Ovary (tissue), 9 donors: Measurements from ENCODE around the gene DCTN1. TPM values are rescaled to one million over a fixed set of nuclear protein-coding genes. Genes with fewer than 3 reads are reported as not detected.

Experiments used
- DNase-seq, 5 donors: peaks; one replicate each; pipeline ENCODE4 v3.0.0-alpha.2; 2019 to 2020
- H3K27ac ChIP-seq, 2 donors: fragments of 200-600 bp; one replicate each; pipeline versions ENCODE4 v1.5.1 to v1.8.0; 2019 to 2022
- H3K27me3 ChIP-seq: fragments of 200-600 bp; one replicate; pipeline ENCODE4 v1.8.0; 2022
- H3K36me3 ChIP-seq: fragments of 200-600 bp; sonication (generic); one replicate; pipeline ENCODE4 v1.5.1; 2019
- H3K4me1 ChIP-seq: one replicate; pipeline ENCODE4 v1.8.1; 2013; ENCODE audit warnings: mild to moderate bottlenecking, moderate library complexity; ENCODE audit not compliant: insufficient read depth
- H3K4me3 ChIP-seq: fragments of 200-600 bp; sonication (generic); one replicate; pipeline ENCODE4 v1.5.1; 2017
- H3K9me3 ChIP-seq, 2 donors: fragments of 200-600 bp in 1 of 2; sonication (generic) in 1 of 2; one replicate each; pipeline versions ENCODE4 v1.5.1 to v1.8.1; 2013 to 2019; ENCODE audit warnings: mild to moderate bottlenecking in 1 of 2, moderate library complexity in 1 of 2
- CTCF ChIP-seq, 3 donors: fragments of 450-650 bp in 2 of 3; fragments of 200-600 bp in 1 of 3; IDR thresholded peaks; one replicate each; pipeline versions ENCODE4 v1.5.1 to v1.8.0; 2016 to 2022; ENCODE audit warnings: antibody characterized with exemption in 3 of 3, mild to moderate bottlenecking in 1 of 3
- EP300 ChIP-seq: sonication (generic); formaldehyde crosslinking; IDR thresholded peaks from one replicate; pipeline ENCODE4 v1.6.1; 2017; ENCODE audit warnings: antibody characterized with exemption
- POLR2A ChIP-seq: fragments of 450-650 bp; IDR thresholded peaks from one replicate; pipeline ENCODE4 v1.6.1; 2017; ENCODE audit warnings: antibody characterized with exemption, mild to moderate bottlenecking, moderate library complexity
- WGBS, 3 donors: extraction: QIAGEN DNeasy Blood & Tissue Kit in 1 of 3; methylation state at CpG; one replicate each; pipeline versions ENCODE4 v1.1.5 to v1.1.7; 2013 to 2017; 5-methylcytosine and 5-hydroxymethylcytosine counted together
- intact Hi-C, 4 donors: fragments of 100-400 bp; cut with DNase I; formaldehyde crosslinking; loops; one replicate each; pipeline versions ENCODE4 v1.11.0 to v1.15.1; 2022 to 2023
- polyA plus RNA-seq, 2 donors: library from polyadenylated mRNA; stranded (reverse); fragments of 200-250 nt in 1 of 2; fragments of 350-450 nt in 1 of 2; fragmentation: Illumina TruSeq in 1 of 2; extraction: RNeasy Lipid Tissue Mini Kit (QIAGEN cat#74804) in 1 of 2; gene quantifications; one replicate each; pipeline ENCODE4 v1.2.3, GENCODE V29; 2013 to 2014
- total RNA-seq, 7 donors: library from RNA; depleted of rRNA in 2 of 7; stranded (reverse); fragments of >200 nt in 2 of 7; fragmentation: NEBNext Ultra II Directional in 3 of 7; extraction: Animal tissue kit (Norgen Biotek cat#: 25700) in 3 of 7; gene quantifications; one replicate each; pipeline versions ENCODE4 v1.1.0 to v1.2.4, GENCODE V29; 2016 to 2023
- donor health status: DM: no; HTN: no; CAD: no; lungs with moderate emphysema.
- donor health status: DM: no; HTN: no; CAD: no.
- donor health status: Bipolar disorder and iron deficiency.
- donor health status: DM: yes; HTN: yes; CAD: no.
- donor health status: DM: no; HTN: no; CAD: no.
- donor health status: DM: yes; HTN: yes; CAD: no.

Gene DCTN1
- total and polyA plus RNA-seq, 9 donors = 58.5 to 127 (median 108) TPM

DNA sequence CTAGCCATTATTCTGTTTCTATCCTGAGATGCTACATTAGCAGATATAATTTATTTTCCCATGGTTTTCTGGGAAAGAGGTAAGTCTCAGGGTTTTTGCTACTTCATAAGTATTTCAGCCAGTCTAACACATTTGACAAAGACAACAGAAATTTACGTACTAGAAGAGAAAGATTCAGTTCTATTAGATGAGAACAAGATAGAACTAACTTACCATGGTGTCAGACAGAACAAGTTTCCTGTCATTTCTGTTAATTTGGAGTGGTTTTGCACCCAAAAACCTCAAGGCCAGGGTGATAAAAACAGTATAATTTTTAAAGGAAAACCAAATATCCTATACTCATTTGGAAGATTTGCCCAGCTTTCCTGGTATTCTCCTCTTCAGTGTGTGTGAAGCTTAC lies 52.5 kb downstream of the DCTN1 start:
- no peaks in the 10 kb centered on the region for H3K36me3 ChIP-seq
- WGBS, 3 donors = 80 to 91% (median 81%) methylated on average over 1 of the region's 1 CpG
- no peak for DNase-seq
- H3K27me3 ChIP-seq = no peaks in the 10 kb centered on the region
- no peak for TF ChIP-seq POLR2A
- H3K4me1 ChIP-seq = no peaks in the 10 kb centered on the region
- H3K4me3 ChIP-seq = no peak overlapping the region
- H3K27ac ChIP-seq = no peak overlapping the region
- intact Hi-C loops = no loop called here
- no peaks in the 10 kb centered on the region for H3K9me3 ChIP-seq

DNA sequence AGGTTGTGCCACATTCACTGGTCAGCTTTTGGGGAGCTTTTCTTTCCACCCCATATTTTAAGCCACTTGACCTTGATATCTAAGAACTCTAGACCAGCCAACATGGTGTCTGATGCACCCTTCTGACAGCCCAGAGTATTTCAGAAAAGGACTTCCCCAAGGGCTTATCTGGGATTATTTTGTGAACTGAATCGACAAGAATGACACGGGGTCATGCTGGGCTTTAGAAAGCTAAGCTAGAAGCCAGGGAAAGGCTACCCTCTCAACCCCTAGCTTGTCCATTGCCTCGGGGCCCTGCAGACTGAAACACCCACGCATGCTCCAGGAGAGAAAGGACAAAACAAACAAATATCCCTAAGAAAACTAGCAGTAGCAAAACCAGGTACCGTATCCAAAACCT lies 52.9 kb downstream of the DCTN1 start:
- Histone ChIP-seq H3K4me1 (no peaks in the 10 kb centered on the region), H3K27ac (no peak overlapping the region), H3K27me3 (no peaks in the 10 kb centered on the region), H3K36me3 (no peaks in the 10 kb centered on the region), H3K9me3 (no peaks in the 10 kb centered on the region), H3K4me3 (no peak overlapping the region)
- no peak for DNase-seq
- intact Hi-C loops = no loop called here
- WGBS, 3 donors = 58 to 67% (median 60%) methylated on average over 5 of the region's 5 CpGs
- no peak for TF ChIP-seq POLR2A
- TF ChIP-seq CTCF (IDR thresholded peaks at IDR 0.05) = no peak
- TF ChIP-seq EP300 = no peak

DNA sequence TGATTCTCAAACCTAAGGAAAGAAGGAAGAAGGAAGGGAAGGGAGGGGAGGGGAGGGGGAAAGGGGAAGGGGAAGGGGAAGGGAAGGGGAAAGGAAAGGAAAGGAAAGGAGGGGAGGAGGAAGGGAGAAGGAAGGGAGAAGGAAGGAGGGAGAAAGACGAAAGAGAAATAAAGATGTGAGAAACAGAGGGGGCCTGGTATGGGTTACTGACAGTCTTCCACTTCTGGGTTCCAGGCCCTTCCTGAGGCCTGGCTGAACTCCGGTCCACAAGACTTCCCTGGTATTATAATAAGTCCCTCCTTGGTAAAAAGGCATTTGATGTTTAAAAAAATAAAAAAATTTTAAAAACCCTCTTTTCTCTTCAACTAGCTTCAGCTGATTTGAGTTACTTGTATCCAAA lies 54.3 kb downstream of the DCTN1 start:
- intact Hi-C loops = no loop called here
- no peak overlapping the region for H3K4me3 ChIP-seq
- no peaks in the 10 kb centered on the region for H3K9me3 ChIP-seq
- H3K27ac ChIP-seq = no peak overlapping the region
- DNase-seq = no peak
- TF ChIP-seq CTCF (IDR thresholded peaks at IDR 0.05) = no peak
- no peak for TF ChIP-seq EP300
- no peak for TF ChIP-seq POLR2A
- H3K4me1 ChIP-seq = no peaks in the 10 kb centered on the region
- WGBS, 3 donors = 87 to 93% (median 92%) methylated on average over 2 of the region's 2 CpGs
- no peaks in the 10 kb centered on the region for H3K27me3 ChIP-seq
- no peaks in the 10 kb centered on the region for H3K36me3 ChIP-seq

DNA sequence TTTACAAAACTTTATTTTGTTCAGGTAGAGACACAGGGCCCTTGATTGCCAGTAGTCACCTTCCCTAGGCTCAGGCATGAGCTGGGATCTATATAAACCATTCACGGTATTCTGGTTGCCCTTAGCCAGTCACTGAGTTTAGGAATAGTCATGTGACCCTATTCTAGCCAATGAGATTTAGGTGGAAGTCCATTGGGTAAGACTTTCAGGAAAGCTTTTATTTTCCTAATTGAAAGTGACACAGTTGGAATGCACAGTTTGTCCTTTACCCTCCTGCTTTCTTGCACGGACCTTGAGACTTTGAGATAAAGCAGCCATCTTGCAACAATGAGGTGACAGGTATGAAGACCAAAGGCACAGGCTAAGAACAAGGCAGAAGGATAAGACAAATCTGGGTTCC lies 58.4 kb downstream of the DCTN1 start:
- WGBS, 3 donors = 81 to 94% (median 90%) methylated on average over 2 of the region's 2 CpGs
- no peaks in the 10 kb centered on the region for H3K4me1 ChIP-seq
- no peaks in the 10 kb centered on the region for H3K36me3 ChIP-seq
- no peaks in the 10 kb centered on the region for H3K9me3 ChIP-seq
- TF ChIP-seq POLR2A (no peak), CTCF (IDR thresholded peaks at IDR 0.05) (no peak), EP300 (no peak)
- no peak for DNase-seq
- H3K27ac ChIP-seq = no peak overlapping the region
- H3K4me3 ChIP-seq = no peak overlapping the region
- intact Hi-C loops = no loop called here
- no peaks in the 10 kb centered on the region for H3K27me3 ChIP-seq

GRCh38 chr2:74317701-74318100 lies 62.4 kb downstream of the DCTN1 start:
- intact Hi-C loops = no loop called here

More at GRCh38 chr2:74317701-74318100, 62.4 kb downstream of the DCTN1 start:
- DNase-seq = no peak
- Histone ChIP-seq H3K27me3 (no peaks in the 10 kb centered on the region), H3K4me3 (no peak overlapping the region), H3K4me1 (peaks cover 3% of the 10 kb centered on the region), H3K36me3 (no peaks in the 10 kb centered on the region), H3K27ac (no peak overlapping the region), H3K9me3 (no peaks in the 10 kb centered on the region)
- no peak for TF ChIP-seq CTCF (IDR thresholded peaks at IDR 0.05)
- no peak for TF ChIP-seq POLR2A
- TF ChIP-seq EP300 = no peak
